ENCODE data around the gene SCAND1. TPM values are rescaled to one million over a fixed set of nuclear protein-coding genes. Genes with fewer than 3 reads are reported as not detected.

Gene SCAND1
- total and polyA plus RNA-seq, 5 donors from 2014 or later: 83.3 to 258 (median 216) TPM

DNA sequence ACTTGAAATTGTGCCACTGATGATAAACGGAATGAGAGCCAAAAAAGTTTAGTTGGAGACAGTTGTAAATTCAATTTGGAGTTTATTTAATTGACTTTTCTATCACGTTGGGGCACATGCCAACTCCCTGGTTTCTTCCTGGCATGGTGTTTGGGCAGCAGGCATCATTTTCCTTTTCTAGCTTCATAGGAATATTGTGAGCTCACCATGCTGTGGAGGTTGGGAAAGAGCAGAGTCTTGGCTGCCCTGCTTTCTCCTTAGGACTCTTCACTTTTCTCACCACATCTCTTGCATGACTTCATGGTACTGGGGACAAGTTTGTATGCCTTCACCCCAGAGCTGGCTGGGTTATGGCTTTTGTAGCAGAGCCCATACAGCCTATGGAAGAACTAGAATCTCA is 6.4 kb downstream of the SCAND1 start:
- Mint-ChIP-seq H3K4me3 (peak overlapping the region in 1 of 4 donors; percentile 36), H3K27me3 (no peaks in the 10 kb centered on the region), H3K4me1 (peaks cover 21 to 40% (median 30%) of the 10 kb centered on the region in 4 donors), H3K27ac (peak overlapping the region; percentile 36 to 89 (median 44)), H3K9me3 (no peaks in the 10 kb centered on the region), H3K36me3 (peaks cover 24% of the 10 kb centered on the region)
- Histone ChIP-seq H3K4me1 (ENCODE audit: control insufficient read depth, insufficient read depth, low read length, poor library complexity, severe bottlenecking) (peaks cover 17% of the 10 kb centered on the region), H3K36me3 (ENCODE audit: control insufficient read depth, insufficient read depth, low read length) (peaks cover 34% of the 10 kb centered on the region), H3K4me3 (ENCODE audit: low read depth, low read length) (no peak overlapping the region), H3K27ac (ENCODE audit: insufficient read depth, low read length, poor library complexity, severe bottlenecking) (no peak overlapping the region), H3K9me3 (ENCODE audit: control insufficient read depth in 2 of 2, low read length in 2 of 2) (no peaks in the 10 kb centered on the region), H3K27me3 (ENCODE audit: control insufficient read depth, insufficient read depth, low read length) (no peaks in the 10 kb centered on the region)
- no peak for DNase-seq
- no peak for ATAC-seq (ENCODE audit: low read depth in 2 of 2)

DNA sequence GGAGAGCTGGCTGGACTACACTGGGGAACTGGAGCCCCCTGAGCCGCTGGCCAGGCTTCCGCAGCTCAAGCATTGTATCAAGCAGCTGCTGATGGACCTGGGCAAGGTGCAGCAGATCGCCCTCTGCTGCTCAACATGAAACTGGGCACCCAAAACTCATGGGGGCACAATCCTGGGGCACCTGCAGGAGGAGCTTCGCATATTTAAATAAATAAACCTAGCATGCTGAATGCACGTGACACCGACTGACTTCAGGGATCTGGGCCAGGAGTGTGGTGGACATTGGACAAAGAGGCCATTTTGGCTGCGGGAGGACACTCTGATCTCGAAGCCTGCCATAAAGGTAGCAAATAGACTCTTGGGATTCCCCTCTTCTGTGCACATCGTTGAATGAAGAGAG is 6.8 kb downstream of the SCAND1 start:
- H3K4me1 ChIP-seq (ENCODE audit: control insufficient read depth, insufficient read depth, low read length, poor library complexity, severe bottlenecking): peaks cover 13% of the 10 kb centered on the region
- peaks cover 35% of the 10 kb centered on the region for H3K36me3 ChIP-seq (ENCODE audit: control insufficient read depth, insufficient read depth, low read length)
- ATAC-seq (ENCODE audit: low read depth in 2 of 2) (peak; percentile 52 to 60), DNase-seq (peak in 2 of 3 donors; percentile 24 to 66)
- H3K4me3 ChIP-seq (ENCODE audit: low read depth, low read length): no peak overlapping the region
- peak overlapping the region in 2 of 3 donors; percentile 44 to 89 for H3K27ac Mint-ChIP-seq
- H3K9me3 ChIP-seq (ENCODE audit: control insufficient read depth in 2 of 2, low read length in 2 of 2): no peaks in the 10 kb centered on the region
- H3K4me3 Mint-ChIP-seq: no peak overlapping the region
- H3K4me1 Mint-ChIP-seq: peaks cover 17 to 35% (median 26%) of the 10 kb centered on the region in 4 donors
- peaks cover 24% of the 10 kb centered on the region for H3K36me3 Mint-ChIP-seq
- H3K9me3 Mint-ChIP-seq: no peaks in the 10 kb centered on the region
- H3K27me3 ChIP-seq (ENCODE audit: control insufficient read depth, insufficient read depth, low read length): no peaks in the 10 kb centered on the region
- H3K27me3 Mint-ChIP-seq: no peaks in the 10 kb centered on the region
- no peak overlapping the region for H3K27ac ChIP-seq (ENCODE audit: insufficient read depth, low read length, poor library complexity, severe bottlenecking)

DNA sequence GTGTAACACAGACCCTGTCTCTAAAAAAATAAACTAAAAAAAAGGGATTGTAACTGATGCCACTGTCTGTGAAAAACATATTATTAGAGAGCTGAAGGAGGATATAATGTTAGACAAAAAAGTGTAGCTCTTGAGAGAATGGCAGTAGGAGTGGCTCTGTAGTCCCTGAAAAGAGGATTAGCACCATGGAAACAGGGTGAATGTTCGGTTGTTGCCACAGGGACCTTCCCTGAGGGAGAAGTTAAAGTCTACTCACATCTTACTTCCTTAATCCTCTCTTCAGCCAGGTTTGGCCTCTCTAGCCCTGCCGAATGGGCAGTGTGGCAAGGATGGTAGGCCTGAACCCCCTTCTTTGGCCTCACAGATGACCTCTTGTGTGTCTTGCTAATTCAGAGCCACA is 12.1 kb downstream of the SCAND1 start:
- no peaks in the 10 kb centered on the region for H3K4me1 ChIP-seq (ENCODE audit: control insufficient read depth, insufficient read depth, low read length, poor library complexity, severe bottlenecking)
- Mint-ChIP-seq H3K4me1 (peaks cover 0 to 4% (median 1%) of the 10 kb centered on the region in 4 donors), H3K9me3 (no peaks in the 10 kb centered on the region), H3K27me3 (no peaks in the 10 kb centered on the region), H3K4me3 (no peak overlapping the region), H3K27ac (peak overlapping the region in 1 of 3 donors; percentile 78), H3K36me3 (peaks cover 38% of the 10 kb centered on the region)
- no peaks in the 10 kb centered on the region for H3K9me3 ChIP-seq (ENCODE audit: control insufficient read depth in 2 of 2, low read length in 2 of 2)
- peaks cover 62% of the 10 kb centered on the region for H3K36me3 ChIP-seq (ENCODE audit: control insufficient read depth, insufficient read depth, low read length)
- H3K27me3 ChIP-seq (ENCODE audit: control insufficient read depth, insufficient read depth, low read length): no peaks in the 10 kb centered on the region
- no peak overlapping the region for H3K27ac ChIP-seq (ENCODE audit: insufficient read depth, low read length, poor library complexity, severe bottlenecking)
- H3K4me3 ChIP-seq (ENCODE audit: low read depth, low read length): no peak overlapping the region
- no peak for ATAC-seq (ENCODE audit: low read depth in 2 of 2)
- DNase-seq: no peak

DNA sequence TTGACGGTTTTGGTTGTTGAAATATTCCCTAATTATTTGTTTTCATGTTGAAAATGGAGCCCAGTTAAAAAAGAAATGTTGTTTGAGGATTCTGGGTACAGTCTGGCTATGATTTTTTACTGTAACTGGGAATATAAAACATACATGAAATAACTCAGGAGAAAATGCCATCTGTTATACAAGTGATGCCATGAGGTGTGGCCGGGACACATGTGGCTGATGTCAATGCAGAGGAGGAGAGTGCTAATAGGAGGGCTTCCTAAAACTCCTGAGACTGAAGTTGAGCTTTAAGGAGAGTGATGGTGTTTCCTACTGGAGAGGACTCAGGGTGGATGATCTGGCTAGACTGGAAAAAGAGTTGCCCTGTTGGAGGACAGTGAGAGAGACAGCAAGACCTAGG is 12.7 kb downstream of the SCAND1 start:
- no peaks in the 10 kb centered on the region for H3K27me3 Mint-ChIP-seq
- no peak for DNase-seq
- peaks cover 41% of the 10 kb centered on the region for H3K36me3 Mint-ChIP-seq
- Histone ChIP-seq H3K4me1 (ENCODE audit: control insufficient read depth, insufficient read depth, low read length, poor library complexity, severe bottlenecking) (no peaks in the 10 kb centered on the region), H3K36me3 (ENCODE audit: control insufficient read depth, insufficient read depth, low read length) (peaks cover 64% of the 10 kb centered on the region), H3K27ac (ENCODE audit: insufficient read depth, low read length, poor library complexity, severe bottlenecking) (no peak overlapping the region), H3K27me3 (ENCODE audit: control insufficient read depth, insufficient read depth, low read length) (no peaks in the 10 kb centered on the region), H3K4me3 (ENCODE audit: low read depth, low read length) (no peak overlapping the region), H3K9me3 (ENCODE audit: control insufficient read depth in 2 of 2, low read length in 2 of 2) (no peaks in the 10 kb centered on the region)
- H3K27ac Mint-ChIP-seq: peak overlapping the region in 2 of 3 donors; percentile 65 to 78
- peaks cover 0 to 4% (median 0%) of the 10 kb centered on the region in 4 donors for H3K4me1 Mint-ChIP-seq
- H3K9me3 Mint-ChIP-seq: no peaks in the 10 kb centered on the region
- no peak for ATAC-seq (ENCODE audit: low read depth in 2 of 2)
- no peak overlapping the region for H3K4me3 Mint-ChIP-seq

DNA sequence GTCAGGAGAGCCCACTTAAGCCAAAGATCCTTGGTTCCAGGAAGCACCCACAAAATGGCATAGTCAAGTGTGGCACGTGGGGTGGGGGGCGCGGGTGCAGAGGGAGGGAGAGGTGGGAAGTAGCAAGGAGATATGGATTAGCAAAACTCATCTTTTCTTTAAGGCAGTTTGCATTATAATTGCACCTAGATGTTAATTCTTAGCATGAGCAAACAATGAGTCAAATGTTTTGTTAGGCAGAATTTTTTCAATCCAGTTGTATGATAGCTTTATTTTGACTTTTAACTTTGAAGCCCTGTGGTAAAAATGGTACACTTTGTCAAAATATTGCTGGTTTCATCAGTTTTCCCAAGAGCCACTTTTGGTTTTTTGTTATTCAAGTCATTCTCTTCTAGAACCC is 15.0 kb downstream of the SCAND1 start:
- Mint-ChIP-seq H3K9me3 (no peaks in the 10 kb centered on the region), H3K4me1 (peaks cover 0 to 12% (median 2%) of the 10 kb centered on the region in 4 donors), H3K36me3 (peaks cover 37% of the 10 kb centered on the region), H3K27me3 (no peaks in the 10 kb centered on the region), H3K4me3 (no peak overlapping the region), H3K27ac (peak overlapping the region in 2 of 3 donors; percentile 46 to 64)
- no peaks in the 10 kb centered on the region for H3K4me1 ChIP-seq (ENCODE audit: control insufficient read depth, insufficient read depth, low read length, poor library complexity, severe bottlenecking)
- no peaks in the 10 kb centered on the region for H3K27me3 ChIP-seq (ENCODE audit: control insufficient read depth, insufficient read depth, low read length)
- H3K9me3 ChIP-seq (ENCODE audit: control insufficient read depth in 2 of 2, low read length in 2 of 2): no peaks in the 10 kb centered on the region
- no peak overlapping the region for H3K4me3 ChIP-seq (ENCODE audit: low read depth, low read length)
- DNase-seq (no peak), ATAC-seq (ENCODE audit: low read depth in 2 of 2) (no peak)
- H3K36me3 ChIP-seq (ENCODE audit: control insufficient read depth, insufficient read depth, low read length): peaks cover 65% of the 10 kb centered on the region
- no peak overlapping the region for H3K27ac ChIP-seq (ENCODE audit: insufficient read depth, low read length, poor library complexity, severe bottlenecking)

DNA sequence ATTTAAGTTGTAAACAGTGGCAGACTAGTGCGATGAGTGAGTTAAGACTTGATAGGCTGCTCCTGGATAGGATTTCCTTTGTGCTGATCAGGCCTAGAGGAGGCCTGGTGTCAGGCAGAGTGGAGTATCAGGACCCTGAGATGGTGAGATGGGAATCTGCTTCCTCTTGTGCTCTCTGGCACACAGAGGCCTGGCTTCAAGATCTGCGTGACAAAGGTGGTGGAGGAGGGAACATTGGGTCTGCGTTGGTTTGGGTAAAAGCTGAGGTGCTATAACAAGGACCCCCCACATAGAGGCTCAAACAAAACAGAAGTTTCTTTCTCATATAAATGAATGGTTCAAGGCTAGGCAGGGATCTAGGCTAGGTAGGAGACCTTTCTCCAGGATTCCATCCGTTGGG is 20.3 kb downstream of the SCAND1 start:
- H3K36me3 Mint-ChIP-seq: peaks cover 47% of the 10 kb centered on the region
- H3K4me3 ChIP-seq (ENCODE audit: low read depth, low read length): no peak overlapping the region
- peaks cover 56% of the 10 kb centered on the region for H3K36me3 ChIP-seq (ENCODE audit: control insufficient read depth, insufficient read depth, low read length)
- H3K27ac ChIP-seq (ENCODE audit: insufficient read depth, low read length, poor library complexity, severe bottlenecking): no peak overlapping the region
- ATAC-seq (ENCODE audit: low read depth in 2 of 2) (no peak), DNase-seq (no peak)
- no peaks in the 10 kb centered on the region for H3K27me3 ChIP-seq (ENCODE audit: control insufficient read depth, insufficient read depth, low read length)
- H3K4me1 ChIP-seq (ENCODE audit: control insufficient read depth, insufficient read depth, low read length, poor library complexity, severe bottlenecking): no peaks in the 10 kb centered on the region
- no peaks in the 10 kb centered on the region for H3K9me3 ChIP-seq (ENCODE audit: control insufficient read depth in 2 of 2, low read length in 2 of 2)
- H3K9me3 Mint-ChIP-seq: no peaks in the 10 kb centered on the region
- H3K4me1 Mint-ChIP-seq: peaks cover 3 to 17% (median 9%) of the 10 kb centered on the region in 4 donors
- peak overlapping the region; percentile 4 to 86 (median 44) for H3K27ac Mint-ChIP-seq
- no peak overlapping the region for H3K4me3 Mint-ChIP-seq
- no peaks in the 10 kb centered on the region for H3K27me3 Mint-ChIP-seq

DNA sequence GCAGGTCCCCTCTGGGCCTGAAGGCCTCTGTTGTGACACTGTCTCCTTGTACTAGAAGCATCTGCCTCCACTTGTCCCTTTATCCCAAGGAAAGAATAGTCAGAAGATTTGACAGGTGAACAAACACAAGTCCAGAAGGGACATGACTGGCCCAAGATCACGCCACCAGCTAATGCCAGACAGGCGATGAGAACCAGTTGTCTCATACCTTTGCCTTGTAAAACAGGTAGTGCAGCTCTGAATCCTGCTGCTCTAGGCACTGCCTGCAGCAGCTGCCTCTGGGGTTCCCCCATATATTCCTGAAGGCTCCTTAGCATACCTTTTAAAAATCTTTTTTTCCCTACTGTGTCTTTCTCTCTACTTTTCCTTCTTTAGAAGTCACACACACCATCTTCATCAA is 25.0 kb downstream of the SCAND1 start:
- Histone ChIP-seq H3K36me3 (ENCODE audit: control insufficient read depth, insufficient read depth, low read length) (peaks cover 51% of the 10 kb centered on the region), H3K9me3 (ENCODE audit: control insufficient read depth in 2 of 2, low read length in 2 of 2) (no peaks in the 10 kb centered on the region), H3K27ac (ENCODE audit: insufficient read depth, low read length, poor library complexity, severe bottlenecking) (no peak overlapping the region), H3K4me3 (ENCODE audit: low read depth, low read length) (no peak overlapping the region), H3K4me1 (ENCODE audit: control insufficient read depth, insufficient read depth, low read length, poor library complexity, severe bottlenecking) (no peaks in the 10 kb centered on the region), H3K27me3 (ENCODE audit: control insufficient read depth, insufficient read depth, low read length) (no peaks in the 10 kb centered on the region)
- peaks cover 42% of the 10 kb centered on the region for H3K36me3 Mint-ChIP-seq
- peaks cover 3 to 13% (median 5%) of the 10 kb centered on the region in 4 donors for H3K4me1 Mint-ChIP-seq
- no peaks in the 10 kb centered on the region for H3K9me3 Mint-ChIP-seq
- ATAC-seq (ENCODE audit: low read depth in 2 of 2) (no peak), DNase-seq (no peak)
- no peak overlapping the region for H3K4me3 Mint-ChIP-seq
- peak overlapping the region in 2 of 3 donors; percentile 53 to 71 for H3K27ac Mint-ChIP-seq
- no peaks in the 10 kb centered on the region for H3K27me3 Mint-ChIP-seq

DNA sequence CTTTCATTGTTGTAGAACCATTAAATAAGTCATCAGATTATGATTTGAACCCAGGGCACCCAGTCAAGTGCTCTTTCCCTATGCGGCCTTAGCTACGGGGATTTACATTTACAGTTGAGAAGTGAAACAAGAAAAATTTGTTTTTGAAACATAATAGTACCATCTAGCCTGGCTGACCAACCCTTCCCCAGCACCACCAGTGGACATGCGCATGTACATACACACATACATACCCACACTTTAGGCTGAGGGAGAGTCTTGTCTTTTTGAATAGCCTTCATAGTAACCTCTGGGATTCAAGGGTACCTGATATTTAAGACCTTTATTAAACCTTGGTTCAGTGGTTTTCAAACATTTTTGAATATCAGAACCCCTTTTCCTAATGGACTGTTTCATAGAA is 33.8 kb downstream of the SCAND1 start:
- H3K27ac Mint-ChIP-seq: no peak overlapping the region

More for the DNA sequence above, 33.8 kb downstream of the SCAND1 start:
- Histone ChIP-seq H3K27ac (ENCODE audit: insufficient read depth, low read length, poor library complexity, severe bottlenecking) (no peak overlapping the region), H3K36me3 (ENCODE audit: control insufficient read depth, insufficient read depth, low read length) (peaks cover 55% of the 10 kb centered on the region), H3K27me3 (ENCODE audit: control insufficient read depth, insufficient read depth, low read length) (no peaks in the 10 kb centered on the region), H3K4me3 (ENCODE audit: low read depth, low read length) (no peak overlapping the region), H3K4me1 (ENCODE audit: control insufficient read depth, insufficient read depth, low read length, poor library complexity, severe bottlenecking) (no peaks in the 10 kb centered on the region), H3K9me3 (ENCODE audit: control insufficient read depth in 2 of 2, low read length in 2 of 2) (no peaks in the 10 kb centered on the region)
- peaks cover 37% of the 10 kb centered on the region for H3K36me3 Mint-ChIP-seq
- DNase-seq: no peak
- H3K4me3 Mint-ChIP-seq: no peak overlapping the region
- no peak for ATAC-seq (ENCODE audit: low read depth in 2 of 2)
- no peaks in the 10 kb centered on the region for H3K27me3 Mint-ChIP-seq
- no peaks in the 10 kb centered on the region for H3K9me3 Mint-ChIP-seq
- H3K4me1 Mint-ChIP-seq: peaks cover 0 to 3% (median under 1%) of the 10 kb centered on the region in 4 donors

All from CD4-positive, CD25-positive, alpha-beta regulatory T cell (primary cell).